Measurements from ENCODE around the gene SETD7.

- TF ChIP-seq POLR2AphosphoS5 (IDR thresholded peaks at IDR 0.05; ENCODE audit: low read depth, low read length) (no peak), POLR2A (IDR thresholded peaks at IDR 0.05; ENCODE audit: low read depth, low read length) (no peak), TAF1 (IDR thresholded peaks at IDR 0.05; ENCODE audit: borderline replicate concordance, low read depth, low read length) (no peak)
Measured at GRCh38 chr4:139558235-139559088, 2.4 kb upstream of the SETD7 start.
